Inflammatory macrophage treated with lipopolysaccharide for 1 hour (primary cell): ENCODE results near the gene RAD23B.
A peak's percentile ranks its signal among the peaks of the same experiment; 100 is the strongest.

Source experiments
- DNase-seq, 2 donors: peaks; one replicate each; pipeline ENCODE4 v3.0.0-alpha.2; 2020 to 2022

The RAD23B gene

GRCh38 chr9:107337676-107338590 lies 54.9 kb downstream of the RAD23B start:
- peak; percentile 44 to 79 for DNase-seq

GRCh38 chr9:107338911-107339659 lies 56.0 kb downstream of the RAD23B start:
- no peak for DNase-seq

- peak; percentile 53 to 73 for DNase-seq
Measured at GRCh38 chr9:107340920-107341632, 58.0 kb downstream of the RAD23B start.

- DNase-seq = no peak
Measured at GRCh38 chr9:107342476-107343161, 59.5 kb downstream of the RAD23B start.

GRCh38 chr9:107345327-107345726 lies 62.2 kb downstream of the RAD23B start:
- DNase-seq = no peak

- no peak for DNase-seq
Measured at GRCh38 chr9:107348836-107349235, 65.8 kb downstream of the RAD23B start.

- DNase-seq = no peak
Measured at GRCh38 chr9:107350443-107350842, 67.4 kb downstream of the RAD23B start.

- no peak for DNase-seq
Measured at GRCh38 chr9:107351382-107352045, 68.4 kb downstream of the RAD23B start.

- no peak for DNase-seq
Measured at GRCh38 chr9:107355394-107355793, 72.3 kb downstream of the RAD23B start.

- no peak for DNase-seq
Measured at GRCh38 chr9:107358986-107359385, 75.9 kb downstream of the RAD23B start.

- no peak for DNase-seq
Measured at GRCh38 chr9:107360098-107360497, 77.0 kb downstream of the RAD23B start.

- DNase-seq = no peak
Measured at GRCh38 chr9:107361816-107362215, 78.7 kb downstream of the RAD23B start.

GRCh38 chr9:107363516-107364152 lies 80.6 kb downstream of the RAD23B start:
- no peak for DNase-seq

GRCh38 chr9:107367727-107368502 lies 84.8 kb downstream of the RAD23B start:
- no peak for DNase-seq

GRCh38 chr9:107368696-107369095 lies 85.6 kb downstream of the RAD23B start:
- DNase-seq = no peak

- no peak for DNase-seq
Measured at GRCh38 chr9:107373809-107374208, 90.7 kb downstream of the RAD23B start.

- DNase-seq = peak in 1 of 2 donors; percentile 15
Measured at GRCh38 chr9:107375001-107375400, 91.9 kb downstream of the RAD23B start.

- DNase-seq = peak; percentile 62 to 81
Measured at GRCh38 chr9:107375651-107376369, 92.7 kb downstream of the RAD23B start.

GRCh38 chr9:107378006-107378405 lies 94.9 kb downstream of the RAD23B start:
- DNase-seq = peak; percentile 23 to 63
